ES-I3 (cell line): ENCODE results near the gene RINL.
"Not testable (repeated sequence)": the region's sequence is repeated elsewhere in the genome, so short reads cannot be mapped to it uniquely, and the experiment has no call there.

ENCODE experiments used
- H3K36me3 ChIP-seq: 2 replicates; pipeline ENCODE4 v1.6.1; 2013; ENCODE audit warnings: mild to moderate bottlenecking, low read length, control low read depth, moderate library complexity; ENCODE audit not compliant: insufficient read depth
- H3K4me1 ChIP-seq: 2 replicates; pipeline ENCODE4 v1.6.1; 2013; ENCODE audit warnings: mild to moderate bottlenecking, control low read depth, low read length; ENCODE audit not compliant: insufficient read depth
- H3K9ac ChIP-seq: 2 replicates; pipeline ENCODE4 v1.6.1; 2013; ENCODE audit warnings: low read depth, mild to moderate bottlenecking, low read length, moderate library complexity
- H3K9me3 ChIP-seq: 2 replicates; pipeline ENCODE4 v1.6.1; 2013; ENCODE audit warnings: mild to moderate bottlenecking, low read length, moderate library complexity; ENCODE audit not compliant: control insufficient read depth, insufficient read depth

RINL gene

DNA sequence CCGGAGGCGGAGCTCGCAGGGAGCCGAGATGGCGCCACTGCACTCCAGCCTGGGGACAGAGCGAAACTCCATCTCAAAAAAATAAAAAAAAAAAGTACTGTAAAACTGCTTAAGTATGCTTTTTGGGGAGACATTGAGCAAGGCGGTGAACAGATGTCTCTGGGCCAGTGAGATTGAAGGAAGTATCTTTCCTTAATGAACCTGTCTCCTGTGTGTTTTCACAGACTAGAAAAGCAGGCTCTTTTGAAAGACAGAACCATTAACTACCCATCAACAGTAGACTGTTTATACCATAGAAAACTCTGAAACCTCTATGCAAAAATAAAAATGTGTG lies 45.0 kb downstream of the RINL start:
- no peaks in the 10 kb centered on the region for H3K9me3 ChIP-seq
- H3K9ac ChIP-seq: no peak overlapping the region
- peaks cover 4% of the 10 kb centered on the region; the same call in 1 of the 2 replicates for H3K4me1 ChIP-seq
- peaks cover 26% of the 10 kb centered on the region for H3K36me3 ChIP-seq

DNA sequence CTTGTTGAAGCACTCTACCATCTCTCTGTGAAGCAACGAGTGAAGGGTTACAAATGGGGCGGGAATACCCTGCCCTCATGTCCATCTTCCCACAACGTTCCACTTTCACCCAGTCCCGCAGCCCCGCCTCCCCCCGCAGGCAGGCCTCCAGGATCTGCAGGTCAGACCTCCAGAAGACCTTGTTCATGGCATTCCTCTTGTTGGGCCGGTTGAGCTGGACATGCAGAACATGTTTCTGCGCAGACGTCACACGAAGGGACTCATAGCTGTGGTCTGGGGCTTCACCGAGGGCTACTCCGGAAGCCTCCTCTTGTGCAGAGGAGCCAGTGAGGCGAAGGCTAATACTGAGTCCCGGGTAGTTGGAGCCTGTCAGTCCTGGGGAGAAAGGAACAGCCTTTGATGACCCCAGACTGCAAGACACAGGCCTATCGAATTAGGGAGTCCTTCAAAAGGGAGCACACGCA lies 46.9 kb downstream of the RINL start:
- H3K4me1 ChIP-seq: peaks cover 9% of the 10 kb centered on the region; the same call in 1 of the 2 replicates
- peaks cover 10% of the 10 kb centered on the region for H3K36me3 ChIP-seq
- no peaks in the 10 kb centered on the region for H3K9me3 ChIP-seq
- peak overlapping the region; percentile 70 for H3K9ac ChIP-seq

DNA sequence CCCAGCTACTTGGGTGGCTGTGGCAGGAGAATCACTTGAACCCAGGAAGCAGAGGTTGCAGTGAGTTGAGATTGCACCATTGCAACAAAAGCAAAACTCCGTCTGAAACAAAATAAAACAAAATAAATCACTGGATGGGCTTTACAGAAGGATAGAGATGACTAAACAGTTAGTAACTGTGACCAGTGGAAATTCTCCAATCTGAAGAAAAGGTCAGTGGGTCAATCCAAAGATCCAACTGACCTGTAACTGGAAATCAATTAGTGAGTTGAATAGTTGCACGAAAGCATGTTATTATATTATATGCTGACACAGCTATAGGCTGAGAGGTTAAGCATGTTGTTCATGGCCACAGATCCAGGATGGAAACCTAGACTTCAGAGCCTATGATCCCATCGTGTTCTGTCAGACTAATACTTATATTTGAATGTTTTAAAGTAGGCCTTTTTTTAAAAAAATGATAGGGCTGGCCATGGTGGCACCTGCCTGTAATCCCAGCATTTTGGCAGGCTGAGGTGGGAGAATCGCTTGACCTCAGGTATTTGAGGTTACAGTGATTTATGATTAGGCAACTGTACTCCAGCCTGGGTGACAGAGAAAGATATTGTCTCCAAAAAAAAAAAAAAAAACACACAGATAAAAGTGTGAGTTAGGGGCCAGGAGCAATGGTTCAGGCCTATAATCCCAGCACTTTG lies 47.9 kb downstream of the RINL start:
- Histone ChIP-seq H3K9me3 (no peaks in the 10 kb centered on the region), H3K9ac (no peak overlapping the region), H3K36me3 (peaks cover under 1% of the 10 kb centered on the region; the same call in 1 of the 2 replicates), H3K4me1 (peaks cover 12% of the 10 kb centered on the region; the same call in 1 of the 2 replicates)

DNA sequence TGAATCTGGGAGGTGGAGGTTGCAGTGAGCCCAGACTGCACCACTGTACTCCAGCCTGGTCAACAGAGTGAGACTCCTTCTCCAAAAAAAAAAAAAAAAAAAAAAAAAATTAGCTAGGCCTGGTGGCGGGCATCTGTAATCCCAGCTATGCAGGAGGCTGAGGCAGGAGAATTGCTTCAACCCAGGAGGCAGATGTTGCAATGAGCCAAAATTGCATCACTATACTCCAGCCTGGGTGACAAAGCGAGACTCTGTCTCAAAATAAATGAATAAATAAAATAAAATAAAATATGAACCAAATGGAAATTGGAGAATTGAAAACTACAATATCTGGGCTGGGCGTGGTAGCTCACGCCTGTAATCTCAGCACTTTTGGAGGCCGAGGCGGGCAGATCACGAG lies 48.9 kb downstream of the RINL start:
- H3K4me1 ChIP-seq: peaks cover 19% of the 10 kb centered on the region
- not testable (repeated sequence) for H3K9me3 ChIP-seq, H3K36me3 ChIP-seq, H3K9ac ChIP-seq

DNA sequence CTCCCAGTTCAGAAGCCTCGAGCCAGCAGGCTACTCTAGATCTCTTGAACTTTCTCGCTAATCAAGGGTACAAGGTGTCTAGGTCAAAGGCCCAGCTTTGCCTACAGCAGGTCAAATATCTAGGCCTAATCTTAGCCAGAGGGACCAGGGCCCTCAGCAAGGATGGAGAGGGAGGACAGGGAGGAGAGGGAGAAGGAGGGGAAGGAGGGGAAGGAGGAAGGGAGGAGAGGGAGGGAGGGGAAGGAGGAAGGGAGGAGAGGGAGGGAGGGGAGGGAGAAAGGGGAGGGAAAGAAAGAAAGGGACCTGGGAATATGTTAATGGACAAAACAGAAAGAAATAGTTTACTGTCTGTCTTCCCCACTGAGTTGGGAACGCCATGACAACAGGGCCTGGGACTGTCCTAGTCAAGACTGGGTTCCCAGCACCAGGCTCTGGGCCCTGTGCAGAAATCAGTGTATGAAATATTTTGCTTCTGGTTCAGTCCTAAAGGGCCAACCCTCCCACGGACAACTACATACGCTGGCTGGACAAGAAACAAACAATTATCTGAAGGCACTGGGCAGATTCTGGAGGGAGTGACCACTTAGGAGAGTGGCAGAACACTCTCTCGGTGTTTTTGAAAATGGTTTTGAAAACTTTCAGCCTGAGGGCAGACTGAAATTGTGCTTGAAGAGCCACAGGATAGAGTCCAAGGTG lies 51.1 kb downstream of the RINL start:
- Histone ChIP-seq H3K4me1 (peaks cover 15% of the 10 kb centered on the region), H3K9me3 (no peaks in the 10 kb centered on the region), H3K36me3 (no peaks in the 10 kb centered on the region), H3K9ac (no peak overlapping the region)

- H3K9me3 ChIP-seq, H3K36me3 ChIP-seq, H3K9ac ChIP-seq: not testable (repeated sequence)
- peaks cover 15% of the 10 kb centered on the region for H3K4me1 ChIP-seq
These were observed 52.1 kb downstream of the RINL start for GRCh38 chr19:38825936-38826335.

GRCh38 chr19:38821230-38821825 lies 56.7 kb downstream of the RINL start:
- H3K9me3 ChIP-seq, H3K9ac ChIP-seq, H3K36me3 ChIP-seq: not testable (repeated sequence)
- H3K4me1 ChIP-seq: peaks cover 15% of the 10 kb centered on the region

GRCh38 chr19:38819231-38819920 lies 58.7 kb downstream of the RINL start:
- no peak overlapping the region for H3K9ac ChIP-seq
- H3K36me3 ChIP-seq: 0 out of 2 replicates have a peak, but pooled peaks cover 2% of the 10 kb centered on the region
- peaks cover 5% of the 10 kb centered on the region; the same call in 1 of the 2 replicates for H3K4me1 ChIP-seq
- H3K9me3 ChIP-seq: no peaks in the 10 kb centered on the region
